PC-9 (cell line): Measurements from ENCODE around the gene LMNTD2. TPM values are rescaled to one million over a fixed set of nuclear protein-coding genes. Genes with fewer than 3 reads are reported as not detected.

Experiments used
- BruUV-seq: library from RNA; stranded (reverse); fragments of 400-500 nt; replicated peaks from 2 replicates; lab custom pipeline; 2021; lab: Mats Ljungman, UMichigan
- CTCF ChIA-PET: fragments of 300-600 bp; sonication (Branson Sonifier 250); formaldehyde crosslinking; loops from one replicate; lab custom pipeline; 2022; ENCODE audit warnings: antibody characterized with exemption; lab: Charles Lee
- POLR2A ChIA-PET: fragments of 300-600 bp; sonication (Branson Sonifier 250); formaldehyde crosslinking; loops from one replicate; lab custom pipeline; 2022; ENCODE audit warnings: antibody characterized with exemption; ENCODE audit not compliant: unreplicated experiment; lab: Charles Lee
- DNase-seq, 2 experiments: peaks; one replicate each; pipeline versions ENCODE4 v3.0.0 to v3.0.0-alpha.2; 2015 to 2022; ENCODE audit warnings: mixed read lengths in 1 of 2
- H2AFZ ChIP-seq: fragments of 200-600 bp; sonication (generic); 2 replicates; pipeline ENCODE4 v1.8.1; 2017; ENCODE audit warnings: antibody characterized with exemption
- H3F3A ChIP-seq: fragments of 200-600 bp; sonication (generic); 2 replicates; pipeline ENCODE4 v1.8.1; 2017; ENCODE audit warnings: antibody characterized with exemption, mild to moderate bottlenecking, low read depth; ENCODE audit not compliant: insufficient read depth
- H3K27ac ChIP-seq: fragments of 200-600 bp; sonication (generic); 2 replicates; pipeline ENCODE4 v1.6.1; 2016; ENCODE audit warnings: mixed run types
- H3K27me3 ChIP-seq: fragments of 200-600 bp; sonication (generic); 2 replicates; pipeline ENCODE4 v1.6.1; 2016; ENCODE audit warnings: low read depth, mixed run types; ENCODE audit not compliant: insufficient read depth
- H3K36me3 ChIP-seq: fragments of 200-600 bp; sonication (generic); 2 replicates; pipeline ENCODE4 v1.6.1; 2016; ENCODE audit warnings: low read depth, mixed run types
- H3K4me1 ChIP-seq: fragments of 200-600 bp; sonication (generic); replicated peaks from 2 replicates; pipeline ENCODE4 v1.6.1; 2016; ENCODE audit warnings: mixed run types; ENCODE audit not compliant: insufficient read depth
- H3K4me2 ChIP-seq: fragments of 200-600 bp; sonication (generic); 2 replicates; pipeline ENCODE4 v1.6.1; 2017; ENCODE audit warnings: mixed run types
- H3K4me3 ChIP-seq: fragments of 200-600 bp; sonication (generic); 2 replicates; pipeline ENCODE4 v1.6.1; 2016; ENCODE audit warnings: mixed run types
- H3K79me2 ChIP-seq: fragments of 200-600 bp; sonication (generic); 2 replicates; pipeline ENCODE4 v1.6.1; 2017; ENCODE audit warnings: low read depth, mixed run types
- H3K9me2 ChIP-seq: fragments of 200-600 bp; sonication (generic); 2 replicates; pipeline ENCODE4 v1.8.1; 2017; ENCODE audit warnings: mild to moderate bottlenecking; ENCODE audit not compliant: insufficient read depth
- H3K9me3 ChIP-seq: fragments of 200-600 bp; sonication (generic); 2 replicates; pipeline ENCODE4 v1.8.1; 2016; ENCODE audit warnings: low read depth; ENCODE audit not compliant: insufficient read depth
- H4K20me1 ChIP-seq: fragments of 200-600 bp; sonication (generic); 2 replicates; pipeline ENCODE4 v1.8.1; 2017; ENCODE audit not compliant: insufficient read depth
- CTCF ChIP-seq: fragments of 200-600 bp; sonication (generic); conservative IDR thresholded peaks from 2 replicates; pipeline ENCODE4 v1.6.1; 2017; ENCODE audit warnings: mixed run types, antibody characterized with exemption, mild to moderate bottlenecking, moderate library complexity
- EZH2 ChIP-seq: fragments of 200-600 bp; sonication (generic); IDR thresholded peaks from 2 replicates; pipeline ENCODE4 v1.8.0; 2017; ENCODE audit warnings: antibody characterized with exemption, low read depth
- intact Hi-C: fragments of 100-400 bp; cut with micrococcal nuclease; formaldehyde crosslinking; loops from one replicate; pipeline ENCODE4 v1.10.0; 2022; ENCODE audit not compliant: unreplicated experiment
- total RNA-seq: library from RNA; stranded (reverse); gene quantifications from 2 replicates; pipeline ENCODE4 v1.2.3, GENCODE V29; 2021

LMNTD2 gene
- total RNA-seq, 1 experiment from 2014 or later: 16.3 TPM

GRCh38 chr11:555227-555779 lies 5.2 kb downstream of the LMNTD2 start:
- H3K79me2 ChIP-seq: no peaks in the 10 kb centered on the region
- peaks cover 11% of the 10 kb centered on the region; the same call in 1 of the 2 replicates for H3F3A ChIP-seq
- no peak overlapping the region for H3K4me2 ChIP-seq
- intact Hi-C loops: no loop called here
- no peak for DNase-seq
- no peaks in the 10 kb centered on the region for H3K36me3 ChIP-seq
- no peaks in the 10 kb centered on the region for H3K4me1 ChIP-seq
- no peaks in the 10 kb centered on the region for H4K20me1 ChIP-seq
- no peaks in the 10 kb centered on the region for H3K27me3 ChIP-seq
- POLR2A ChIA-PET: no interaction called here
- H2AFZ ChIP-seq: no peak overlapping the region
- H3K9me2 ChIP-seq: no peaks in the 10 kb centered on the region
- H3K9me3 ChIP-seq: no peaks in the 10 kb centered on the region
- no peak overlapping the region for H3K27ac ChIP-seq
- no peak for TF ChIP-seq CTCF
- no peak for TF ChIP-seq EZH2
- CTCF ChIA-PET: interaction anchor here (1.2 kb wide), 1 partner anchor 171 kb away, joined by 3 read pairs; no protein-coding TSS in a partner anchor
- no TSS peak for BruUV-seq
- no peak overlapping the region for H3K4me3 ChIP-seq

- Histone ChIP-seq H3K4me2 (peak overlapping the region; percentile 64), H3K27me3 (no peaks in the 10 kb centered on the region), H3K4me3 (no peak overlapping the region), H3K36me3 (no peaks in the 10 kb centered on the region), H3K27ac (no peak overlapping the region), H2AFZ (no peak overlapping the region), H4K20me1 (no peaks in the 10 kb centered on the region), H3K9me2 (no peaks in the 10 kb centered on the region), H3K79me2 (no peaks in the 10 kb centered on the region), H3F3A (peaks cover 8% of the 10 kb centered on the region; the same call in 1 of the 2 replicates), H3K4me1 (no peaks in the 10 kb centered on the region), H3K9me3 (no peaks in the 10 kb centered on the region)
- BruUV-seq: no TSS peak
- ChIA-PET CTCF (interaction anchor here (1.2 kb wide), 1 partner anchor 172 kb away, joined by 3 read pairs; no protein-coding TSS in a partner anchor), POLR2A (interaction anchor here (0.5 kb wide), 1 partner anchor 272 kb away, joined by 10 read pairs; no protein-coding TSS in a partner anchor)
- intact Hi-C loops: no loop called here
- TF ChIP-seq EZH2 (no peak), CTCF (peak; percentile 48; the same call in 1 of the 2 replicates)
- peak in 1 of 2 experiments; percentile 54 for DNase-seq
These were observed 5.9 kb downstream of the LMNTD2 start for GRCh38 chr11:554428-555226.

GRCh38 chr11:553988-554340 lies 6.6 kb downstream of the LMNTD2 start:
- no peaks in the 10 kb centered on the region for H3K27me3 ChIP-seq
- ChIA-PET CTCF (no interaction called here), POLR2A (no interaction called here)
- intact Hi-C loops: no loop called here
- H3K79me2 ChIP-seq: no peaks in the 10 kb centered on the region
- H4K20me1 ChIP-seq: no peaks in the 10 kb centered on the region
- H3K4me3 ChIP-seq: no peak overlapping the region
- H3F3A ChIP-seq: 0 out of 2 replicates have a peak, but pooled peaks cover 7% of the 10 kb centered on the region
- BruUV-seq: no TSS peak
- H3K27ac ChIP-seq: no peak overlapping the region
- H3K36me3 ChIP-seq: no peaks in the 10 kb centered on the region
- no peak for DNase-seq
- no peak overlapping the region for H2AFZ ChIP-seq
- no peaks in the 10 kb centered on the region for H3K9me2 ChIP-seq
- H3K4me1 ChIP-seq: no peaks in the 10 kb centered on the region
- H3K9me3 ChIP-seq: no peaks in the 10 kb centered on the region
- 0 out of 2 replicates have a peak overlapping the region, but pooled peaks have one; percentile 64 for H3K4me2 ChIP-seq
- no peak for TF ChIP-seq EZH2
- no peak for TF ChIP-seq CTCF
